SKM-1 treated with dmso at 0.1 percent for 144 hours (cell line): Measurements from ENCODE around the gene EXD3.

ENCODE experiments used
- DNase-seq: peaks from one replicate; lab custom pipeline; 2025; ENCODE audit not compliant: unreplicated experiment; lab: John Stamatoyannopoulos, UW

Gene EXD3

GRCh38 chr9:137276473-137277328, 146.3 kb downstream of the EXD3 start:
- DNase-seq, result peak; percentile 72

GRCh38 chr9:137275588-137276472, 147.1 kb downstream of the EXD3 start:
- no peak for DNase-seq

- DNase-seq, result no peak
These were observed 147.8 kb downstream of the EXD3 start for GRCh38 chr9:137275203-137275587.

- no peak for DNase-seq
These were observed 149.2 kb downstream of the EXD3 start for GRCh38 chr9:137273611-137274320.

- DNase-seq, result no peak
These were observed 149.9 kb downstream of the EXD3 start for GRCh38 chr9:137273095-137273490.

GRCh38 chr9:137272241-137273094, 150.5 kb downstream of the EXD3 start:
- DNase-seq, result no peak

- no peak for DNase-seq
These were observed 151.3 kb downstream of the EXD3 start for GRCh38 chr9:137271696-137272076.

- DNase-seq, result no peak
These were observed 151.8 kb downstream of the EXD3 start for GRCh38 chr9:137270929-137271695.

- DNase-seq, result no peak
These were observed 153.7 kb downstream of the EXD3 start for GRCh38 chr9:137269231-137269772.

- no peak for DNase-seq
These were observed 154.3 kb downstream of the EXD3 start for GRCh38 chr9:137268538-137269201.

GRCh38 chr9:137267933-137268355, 155.0 kb downstream of the EXD3 start:
- peak; percentile 47 for DNase-seq

GRCh38 chr9:137266585-137267453, 156.1 kb downstream of the EXD3 start:
- DNase-seq, result no peak

- DNase-seq, result no peak
These were observed 156.8 kb downstream of the EXD3 start for GRCh38 chr9:137266162-137266527.

GRCh38 chr9:137265496-137266161, 157.3 kb downstream of the EXD3 start:
- no peak for DNase-seq

- DNase-seq, result no peak
These were observed 158.9 kb downstream of the EXD3 start for GRCh38 chr9:137264067-137264466.

- DNase-seq, result no peak
These were observed 159.5 kb downstream of the EXD3 start for GRCh38 chr9:137263506-137263905.

- no peak for DNase-seq
These were observed 160.1 kb downstream of the EXD3 start for GRCh38 chr9:137262909-137263285.
